Stimulated activated CD8-positive, alpha-beta memory T cell treated with anti-CD3 and anti-CD28 coated beads, Interleukin-12 subunit alpha, Interleukin-12 subunit beta, amount 100 ng/mL, for 4 hours (primary cell): ENCODE results near the gene APOA4.

Experiments
- DNase-seq: peaks from one replicate; pipeline ENCODE4 v3.0.0-alpha.2; 2020; ENCODE audit warnings: low read depth

APOA4 gene

GRCh38 chr11:116798368-116798767 is 24.7 kb downstream of the APOA4 start:
- no peak for DNase-seq

GRCh38 chr11:116797816-116798215 is 25.3 kb downstream of the APOA4 start:
- DNase-seq: no peak

GRCh38 chr11:116796548-116796947 is 26.6 kb downstream of the APOA4 start:
- no peak for DNase-seq

- DNase-seq: no peak
Measured at GRCh38 chr11:116794851-116795250, 28.3 kb downstream of the APOA4 start.

DNA sequence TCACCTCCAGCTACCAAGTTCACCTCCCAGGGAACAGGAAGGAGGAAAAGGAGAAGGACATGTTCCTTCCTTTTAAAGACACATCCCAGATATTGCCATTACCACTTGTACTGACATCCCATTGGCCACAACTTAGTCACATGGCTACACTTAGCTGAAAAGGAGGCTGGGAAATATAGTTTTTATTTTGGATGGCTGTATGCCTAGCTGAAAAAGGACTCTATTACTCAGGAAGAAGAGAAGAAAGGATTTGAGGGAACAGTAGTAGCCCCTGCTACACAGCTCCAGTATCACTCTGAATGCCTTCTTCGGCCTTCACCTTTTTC is 29.4 kb downstream of the APOA4 start:
- no peak for DNase-seq

DNA sequence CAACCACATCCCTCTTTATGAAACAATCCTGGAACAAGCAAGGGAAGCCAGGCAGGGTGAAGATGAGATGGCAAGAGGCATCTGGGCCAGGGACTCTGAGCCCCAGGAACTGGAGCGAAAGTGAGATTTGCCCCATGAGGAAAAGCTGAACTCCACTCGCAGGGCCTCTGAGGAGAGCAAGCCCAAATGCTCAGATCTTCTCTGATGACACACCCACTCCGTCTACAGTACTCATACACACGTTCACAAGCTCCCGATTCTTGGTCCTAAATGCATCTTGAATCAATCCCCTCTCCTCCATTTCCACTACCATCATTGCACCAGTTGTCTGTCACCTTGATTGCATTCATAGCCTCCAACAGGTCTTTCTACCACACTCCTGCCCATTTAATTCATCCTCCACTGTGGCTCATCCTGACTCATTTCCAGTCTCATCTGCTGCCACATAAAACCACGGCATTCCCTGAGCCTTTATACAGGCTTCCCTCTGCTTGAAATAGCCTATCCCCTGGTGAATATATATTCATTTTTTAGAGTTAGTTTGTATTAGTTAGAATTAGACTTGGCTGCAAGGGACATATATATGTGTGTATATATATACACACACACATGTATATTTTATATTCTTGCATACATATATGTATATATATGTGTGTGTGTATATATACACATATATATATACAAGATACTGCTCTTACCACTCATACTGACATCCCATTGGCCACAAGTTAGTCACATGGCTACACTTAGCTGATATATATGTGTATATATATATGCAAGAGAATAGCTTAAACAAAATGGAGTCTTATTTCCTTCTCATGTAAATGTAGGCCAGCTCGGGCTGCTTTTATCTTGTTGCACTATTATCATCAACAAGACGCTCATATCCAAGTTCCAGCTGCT is 30.0 kb downstream of the APOA4 start:
- DNase-seq: no peak

- no peak for DNase-seq
Measured at GRCh38 chr11:116792144-116792868, 30.8 kb downstream of the APOA4 start.

DNA sequence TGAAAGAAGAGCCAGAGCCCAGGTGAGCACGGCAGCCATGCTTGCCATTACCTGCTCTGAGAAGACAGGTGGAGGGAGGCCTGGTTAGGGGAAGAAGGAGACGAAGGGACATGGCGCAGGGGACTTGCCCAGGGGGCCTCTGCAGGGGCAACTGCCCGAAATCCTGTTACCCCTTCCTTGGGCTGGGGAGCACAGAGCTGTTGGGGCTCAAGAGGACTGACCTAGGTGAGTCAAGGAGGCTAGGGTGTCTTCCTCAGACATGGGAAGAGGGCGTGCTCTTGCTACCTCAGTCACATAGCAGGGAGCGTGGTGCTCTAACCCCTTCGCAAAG is 31.3 kb downstream of the APOA4 start, which contains the start of gene APOA5:
APOA5 (minus strand) TSS at position 67 of the 331 bp plus-strand sequence; CDS start at position 48, 19 bp downstream.
- no peak for DNase-seq

- DNase-seq: peak; percentile 55
Measured at GRCh38 chr11:116791002-116791812, 31.9 kb downstream of the APOA4 start.

DNA sequence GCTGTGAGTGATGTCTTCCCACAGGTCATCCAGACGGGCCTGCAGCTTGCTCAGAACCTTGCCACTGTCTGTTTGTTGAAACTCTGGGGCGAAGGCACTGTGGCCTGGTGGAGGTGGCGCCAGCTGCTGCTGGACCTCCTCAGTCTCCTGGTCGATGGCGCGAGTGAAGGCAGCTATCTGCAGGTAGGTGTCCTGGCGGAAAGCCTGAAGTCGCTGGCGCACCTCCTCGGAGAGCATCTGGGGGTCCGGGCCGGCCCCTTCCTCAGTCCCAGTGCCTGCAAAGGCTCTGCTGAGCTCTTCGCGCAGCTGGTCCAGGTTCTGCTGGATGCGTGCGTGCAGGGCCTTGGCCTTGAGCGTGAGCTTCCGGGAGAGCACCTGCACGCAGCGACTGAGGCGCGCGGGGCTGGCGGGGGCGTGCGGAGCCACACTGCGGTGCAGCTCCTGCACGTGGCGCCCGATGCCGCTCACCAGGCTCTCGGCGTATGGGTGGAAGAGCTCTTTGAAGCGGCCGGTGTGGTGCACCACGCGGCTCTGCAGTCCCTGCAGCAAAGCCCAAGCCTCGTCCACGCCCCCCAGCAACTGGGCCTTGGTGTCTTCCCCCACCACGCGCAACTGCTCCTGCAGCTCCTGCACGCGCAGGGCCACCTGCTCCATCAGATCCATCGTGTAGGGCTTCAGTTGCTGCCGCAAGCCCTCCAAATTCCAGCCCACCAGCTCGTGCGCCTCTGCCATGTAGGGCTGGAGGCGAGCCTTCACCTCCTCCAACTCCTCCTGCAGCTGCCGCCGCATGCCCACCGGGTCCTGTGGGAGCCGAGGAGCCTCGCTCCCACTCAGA is 32.7 kb downstream of the APOA4 start:
- no peak for DNase-seq

GRCh38 chr11:116788975-116789374 is 34.1 kb downstream of the APOA4 start:
- no peak for DNase-seq

GRCh38 chr11:116788534-116788933 is 34.6 kb downstream of the APOA4 start:
- DNase-seq: no peak

DNA sequence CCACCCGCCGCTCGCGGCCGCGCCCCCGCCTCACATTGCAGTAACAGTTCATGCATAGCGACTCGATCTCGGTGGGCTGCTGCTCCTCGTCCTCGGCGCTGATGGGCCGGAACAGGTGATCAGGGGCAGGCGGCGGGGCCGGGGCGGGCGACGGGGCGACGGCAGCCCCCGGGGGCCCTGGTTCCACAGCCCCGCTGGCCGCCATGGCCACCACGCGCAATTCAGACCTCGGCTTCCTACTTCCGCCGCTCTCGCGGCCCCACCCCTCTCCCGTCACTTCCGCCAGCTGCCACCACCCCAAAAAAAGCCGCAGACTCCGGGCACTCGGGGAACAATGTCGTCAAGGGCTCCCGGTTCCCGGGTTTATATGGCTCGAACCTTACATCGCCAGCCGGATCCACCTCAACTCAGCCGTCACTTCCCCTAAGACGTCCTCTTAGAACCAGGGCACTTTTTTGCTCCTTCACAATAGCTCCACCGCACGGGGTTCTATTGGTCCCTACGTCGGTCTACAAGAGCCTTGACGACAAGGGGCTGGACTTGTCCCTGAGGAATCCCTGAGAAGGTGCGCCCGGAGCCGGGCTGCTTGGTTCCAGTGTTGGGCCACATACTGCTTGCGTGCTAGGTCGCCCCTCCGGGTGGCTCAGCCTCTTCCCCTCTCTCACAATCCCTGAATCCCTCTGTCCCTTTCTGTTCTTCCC is 35.2 kb downstream of the APOA4 start, which contains the start of gene ZPR1:
ZPR1 (minus strand) TSS at position 238 of the 701 bp plus-strand sequence; CDS start at position 205, 33 bp downstream.
- peak; percentile 74 for DNase-seq

DNA sequence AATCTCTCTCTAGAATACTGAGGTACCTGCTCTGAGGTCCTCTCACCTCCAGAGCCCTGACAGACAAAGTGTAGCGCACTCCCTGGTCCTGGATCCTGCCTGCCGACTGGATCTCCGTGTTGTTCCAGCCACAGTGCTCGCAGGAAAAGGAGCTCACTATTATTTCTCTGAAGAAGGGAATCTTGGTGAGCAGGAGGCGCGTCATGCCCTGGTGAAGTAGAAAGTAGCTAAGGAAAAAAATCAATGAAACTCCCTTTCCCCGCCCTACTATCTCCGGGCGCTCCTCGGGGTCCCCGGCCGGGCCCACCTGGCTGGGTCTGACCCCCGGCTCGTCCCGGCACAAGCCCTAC is 35.7 kb downstream of the APOA4 start:
- DNase-seq: no peak

DNA sequence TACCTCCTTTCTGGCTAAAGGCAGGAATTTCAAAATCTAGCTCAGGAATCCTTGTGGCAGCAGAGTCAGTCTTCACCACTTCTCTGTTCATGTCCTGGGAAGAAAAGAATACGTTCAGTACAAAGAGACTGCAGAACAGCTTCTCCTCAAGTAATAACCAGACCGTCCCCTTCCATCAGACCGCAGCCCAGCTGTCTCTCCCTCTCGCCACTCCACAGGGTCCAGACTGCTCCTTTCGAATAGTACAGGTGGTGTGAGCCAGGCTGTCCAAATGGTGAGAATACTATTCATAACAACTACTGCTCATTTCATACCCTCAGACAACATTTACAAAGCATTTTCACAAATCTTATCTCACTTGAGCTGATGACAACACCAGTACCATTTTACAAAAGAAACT is 36.1 kb downstream of the APOA4 start:
- DNase-seq: no peak

DNA sequence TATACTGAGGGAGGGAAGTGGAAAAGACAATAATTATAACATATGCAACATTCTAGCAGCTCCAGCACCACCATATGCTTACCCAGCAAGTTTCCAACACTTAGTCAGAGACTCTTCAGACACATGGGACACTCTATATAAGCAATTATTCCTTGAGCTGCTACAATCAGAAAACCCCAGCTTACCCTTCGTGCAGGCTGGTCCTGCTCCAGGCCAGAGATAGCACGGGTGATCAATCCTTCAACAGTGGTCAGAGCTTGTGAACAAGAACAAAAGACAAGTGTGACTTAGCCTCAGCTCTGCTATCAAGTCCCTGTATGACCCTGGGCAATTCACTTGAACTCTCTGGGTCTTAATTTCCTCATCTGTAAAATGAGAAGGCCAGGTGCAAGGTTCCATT is 36.8 kb downstream of the APOA4 start:
- no peak for DNase-seq

DNA sequence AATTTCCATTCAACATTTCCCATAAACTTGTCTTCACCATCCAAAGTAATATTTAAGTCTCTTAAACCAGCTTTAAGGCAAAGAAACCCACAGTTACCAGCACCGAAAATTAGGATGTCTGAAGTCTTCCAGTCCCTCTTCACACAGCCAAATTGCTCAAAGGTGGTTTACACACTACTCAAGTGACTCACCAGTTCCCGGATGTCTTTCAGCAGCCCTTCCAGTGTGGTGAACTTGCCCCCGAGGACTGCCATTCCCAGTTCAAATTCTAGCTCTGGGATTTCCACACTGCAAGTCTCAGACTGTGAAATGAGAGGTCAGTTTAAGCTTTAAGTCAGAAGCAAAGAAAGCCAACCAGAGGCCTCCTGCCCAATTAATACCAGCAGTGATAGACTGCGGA is 40.4 kb downstream of the APOA4 start:
- DNase-seq: no peak

DNA sequence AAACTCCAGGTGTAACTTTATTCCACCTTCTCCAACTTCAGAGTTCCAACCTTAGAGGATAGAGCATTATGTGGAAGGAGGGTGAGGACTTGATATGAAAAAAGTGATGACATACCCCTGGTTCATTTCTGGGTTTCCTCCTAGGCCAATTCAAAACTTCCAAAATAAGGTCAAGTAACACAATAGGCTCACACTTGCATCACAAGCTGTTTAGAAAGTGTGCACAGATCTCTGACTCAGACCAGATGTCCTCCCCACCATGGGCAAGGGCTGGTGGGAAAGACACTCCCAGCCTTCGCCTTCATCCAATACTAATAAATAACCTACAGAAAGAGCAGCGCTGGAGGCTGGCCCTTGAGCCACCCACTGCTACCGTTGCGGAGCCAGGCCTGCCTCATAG is 44.5 kb downstream of the APOA4 start:
- DNase-seq: no peak

DNA sequence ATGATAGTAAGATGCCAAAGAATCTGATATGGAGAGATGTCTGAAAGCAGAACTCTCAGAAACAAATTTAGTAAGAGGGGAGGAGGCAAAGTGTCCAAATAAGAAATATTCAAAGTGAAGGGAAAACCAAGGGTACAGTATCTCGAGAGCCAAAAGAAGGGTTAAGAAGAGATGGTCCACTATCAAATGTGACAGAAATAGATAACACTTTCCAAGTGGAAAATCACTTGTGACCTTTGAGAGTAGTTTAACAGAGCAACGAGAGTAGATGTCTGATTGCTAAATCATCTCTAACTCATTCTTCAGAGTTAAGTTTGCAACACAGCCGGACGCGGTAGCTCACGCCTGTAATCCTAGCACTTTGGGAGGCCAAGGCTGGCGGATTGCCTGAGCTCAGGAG is 46.0 kb downstream of the APOA4 start:
- DNase-seq: no peak

DNA sequence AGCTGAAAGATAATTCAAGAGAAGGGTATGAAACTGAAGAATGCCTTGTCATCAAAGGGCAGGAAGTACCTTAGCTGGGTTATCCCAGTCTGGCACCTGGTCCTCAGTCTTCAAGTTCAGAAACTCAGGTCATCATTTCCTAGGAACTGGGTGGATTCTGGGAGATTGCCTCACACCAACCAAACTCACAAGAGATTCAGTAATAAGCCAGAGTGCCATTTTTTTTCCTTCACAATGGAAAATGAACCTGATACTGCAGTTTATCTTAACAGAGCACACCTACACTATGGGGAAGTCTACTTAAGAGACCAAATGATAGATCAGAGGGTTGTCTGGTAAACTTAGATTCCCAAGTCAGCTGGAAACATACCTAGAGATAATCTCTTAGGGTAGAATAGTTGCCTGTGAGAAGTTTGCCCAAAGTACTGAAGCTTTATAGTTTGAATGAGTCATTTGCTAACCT is 46.6 kb downstream of the APOA4 start:
- no peak for DNase-seq

DNA sequence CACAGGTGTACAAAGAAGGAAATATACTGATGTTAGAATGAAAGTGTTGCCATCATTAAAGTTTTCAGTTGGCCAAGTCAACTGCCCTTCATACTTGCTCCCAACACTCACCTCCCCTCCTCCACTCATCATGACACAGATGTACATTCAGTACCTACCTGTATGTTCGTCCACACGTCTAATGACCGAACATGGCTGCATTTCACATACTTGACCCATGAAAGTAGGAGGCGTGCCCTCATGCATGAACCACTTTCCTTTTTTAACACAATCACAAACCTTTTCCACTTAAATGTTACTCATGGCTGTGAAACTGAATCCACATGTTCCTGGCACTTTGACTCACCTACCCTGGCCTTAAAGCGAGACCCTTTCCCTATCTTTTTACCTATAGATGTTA is 47.1 kb downstream of the APOA4 start:
- DNase-seq: no peak
